Measurements from ENCODE around the gene ZCCHC8.

DNA sequence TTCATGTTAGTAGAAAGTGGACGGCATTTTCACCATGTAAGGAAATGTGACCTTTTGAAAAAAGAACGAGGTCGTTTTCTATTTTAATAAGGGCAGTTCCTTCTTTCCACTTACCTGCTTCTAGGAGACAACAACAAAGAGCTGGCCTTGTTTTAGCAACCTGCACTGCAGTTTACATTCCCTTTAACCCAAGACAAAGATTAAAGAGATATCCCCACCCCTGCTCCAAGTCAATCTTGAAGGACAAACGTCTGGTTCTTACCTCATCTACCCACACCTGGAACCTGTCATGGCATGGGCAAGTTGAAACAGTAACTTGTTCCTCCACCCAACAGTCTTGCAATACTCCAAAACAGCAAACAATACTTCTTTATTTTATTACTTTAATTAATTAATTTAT is 32.7 kb downstream of the ZCCHC8 start:
- no peak for TF ChIP-seq POLR2A (IDR thresholded peaks at IDR 0.05)
- TF ChIP-seq, protein P1, sequence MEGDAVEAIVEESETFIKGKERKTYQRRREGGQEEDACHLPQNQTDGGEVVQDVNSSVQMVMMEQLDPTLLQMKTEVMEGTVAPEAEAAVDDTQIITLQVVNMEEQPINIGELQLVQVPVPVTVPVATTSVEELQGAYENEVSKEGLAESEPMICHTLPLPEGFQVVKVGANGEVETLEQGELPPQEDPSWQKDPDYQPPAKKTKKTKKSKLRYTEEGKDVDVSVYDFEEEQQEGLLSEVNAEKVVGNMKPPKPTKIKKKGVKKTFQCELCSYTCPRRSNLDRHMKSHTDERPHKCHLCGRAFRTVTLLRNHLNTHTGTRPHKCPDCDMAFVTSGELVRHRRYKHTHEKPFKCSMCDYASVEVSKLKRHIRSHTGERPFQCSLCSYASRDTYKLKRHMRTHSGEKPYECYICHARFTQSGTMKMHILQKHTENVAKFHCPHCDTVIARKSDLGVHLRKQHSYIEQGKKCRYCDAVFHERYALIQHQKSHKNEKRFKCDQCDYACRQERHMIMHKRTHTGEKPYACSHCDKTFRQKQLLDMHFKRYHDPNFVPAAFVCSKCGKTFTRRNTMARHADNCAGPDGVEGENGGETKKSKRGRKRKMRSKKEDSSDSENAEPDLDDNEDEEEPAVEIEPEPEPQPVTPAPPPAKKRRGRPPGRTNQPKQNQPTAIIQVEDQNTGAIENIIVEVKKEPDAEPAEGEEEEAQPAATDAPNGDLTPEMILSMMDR (IDR thresholded peaks at IDR 0.05), result no peak
